GM10248 (cell line): ENCODE measurements around the gene ANKRD17.
"Not testable (repeated sequence)": the region's sequence is repeated elsewhere in the genome, so short reads cannot be mapped to it uniquely, and the experiment has no call there.

Experiments used
- CTCF ChIA-PET: fragments of 300-600 bp; sonication (Branson Sonifier 250); formaldehyde crosslinking; extraction: SDS; loops from one replicate; lab custom pipeline; 2021; ENCODE audit warnings: antibody characterized with exemption; lab: Yijun Ruan, JAX
- POLR2A ChIA-PET: fragments of 350-650 bp; sonication (Branson Sonifier 250); formaldehyde crosslinking; extraction: SDS; loops from one replicate; lab custom pipeline; 2020; ENCODE audit warnings: antibody characterized with exemption; lab: Yijun Ruan, JAX
- DNase-seq: peaks from one replicate; pipeline ENCODE4 v3.0.0; 2012; ENCODE audit errors: extremely low spot score
- TF ChIP-seq, protein P1 (sequence below): IDR thresholded peaks from 2 replicates; pipeline ENCODE4 v1.5.1; 2012; ENCODE audit warnings: mild to moderate bottlenecking, low read depth; ENCODE audit errors: extremely low read depth, missing control alignments, control extremely low read depth

The ANKRD17 gene

DNA sequence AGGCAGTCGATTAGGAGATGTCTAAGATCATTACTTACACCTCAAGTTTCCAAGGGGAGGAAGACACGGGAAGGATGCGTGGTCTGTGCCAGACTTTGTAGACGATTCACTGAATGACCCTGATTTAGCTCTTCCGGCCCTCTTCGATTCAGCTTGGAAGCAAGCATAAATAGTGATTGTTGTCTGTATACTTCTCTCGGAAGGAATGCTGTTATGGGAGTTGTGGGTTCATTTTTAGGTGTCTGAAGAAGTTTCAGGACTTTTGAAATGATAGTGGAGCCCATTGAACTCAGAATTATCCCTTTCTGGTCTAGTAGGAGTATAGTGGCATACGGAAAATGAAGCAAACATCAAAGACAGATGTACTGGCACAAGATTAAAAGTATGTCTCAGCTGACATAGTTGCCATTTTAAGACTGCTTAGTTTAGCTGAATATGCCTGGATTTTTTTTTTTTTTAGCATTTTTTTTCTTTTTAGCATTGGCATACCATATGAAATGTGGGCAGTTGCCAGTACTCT lies 1.0 kb upstream of the ANKRD17 start:
- ChIA-PET POLR2A (interaction anchor here (1.2 kb wide), 1 partner anchor 190 kb away, joined by 4 read pairs; the partner anchor contains the start of gene COX18), CTCF (interaction anchor here (1.0 to 1.6 kb wide), 4 partner anchors 9 to 193 kb away, joined by 3 to 4 read pairs (median 4); no protein-coding TSS in a partner anchor)
- no peak for DNase-seq
- TF ChIP-seq, protein P1, sequence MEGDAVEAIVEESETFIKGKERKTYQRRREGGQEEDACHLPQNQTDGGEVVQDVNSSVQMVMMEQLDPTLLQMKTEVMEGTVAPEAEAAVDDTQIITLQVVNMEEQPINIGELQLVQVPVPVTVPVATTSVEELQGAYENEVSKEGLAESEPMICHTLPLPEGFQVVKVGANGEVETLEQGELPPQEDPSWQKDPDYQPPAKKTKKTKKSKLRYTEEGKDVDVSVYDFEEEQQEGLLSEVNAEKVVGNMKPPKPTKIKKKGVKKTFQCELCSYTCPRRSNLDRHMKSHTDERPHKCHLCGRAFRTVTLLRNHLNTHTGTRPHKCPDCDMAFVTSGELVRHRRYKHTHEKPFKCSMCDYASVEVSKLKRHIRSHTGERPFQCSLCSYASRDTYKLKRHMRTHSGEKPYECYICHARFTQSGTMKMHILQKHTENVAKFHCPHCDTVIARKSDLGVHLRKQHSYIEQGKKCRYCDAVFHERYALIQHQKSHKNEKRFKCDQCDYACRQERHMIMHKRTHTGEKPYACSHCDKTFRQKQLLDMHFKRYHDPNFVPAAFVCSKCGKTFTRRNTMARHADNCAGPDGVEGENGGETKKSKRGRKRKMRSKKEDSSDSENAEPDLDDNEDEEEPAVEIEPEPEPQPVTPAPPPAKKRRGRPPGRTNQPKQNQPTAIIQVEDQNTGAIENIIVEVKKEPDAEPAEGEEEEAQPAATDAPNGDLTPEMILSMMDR, result no peak

DNA sequence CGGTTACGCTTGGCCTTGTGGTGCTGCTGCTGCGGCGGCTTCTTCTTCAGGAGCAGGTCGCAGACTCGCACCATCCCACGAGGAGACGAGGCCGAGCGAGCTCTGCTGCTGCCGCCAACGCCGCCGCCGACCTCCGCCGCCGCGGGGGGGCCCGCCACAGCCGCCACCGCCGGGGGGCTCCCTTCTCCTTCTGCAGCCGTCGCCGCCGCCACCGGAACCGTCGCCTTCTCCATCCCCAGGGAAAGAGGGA lies 237 bp downstream of the ANKRD17 start:
- ChIA-PET CTCF (interaction anchor here (1.0 to 2.9 kb wide), 8 partner anchors 8 to 192 kb away, joined by 3 to 20 read pairs (median 4); no protein-coding TSS in a partner anchor), POLR2A (interaction anchor here (0.5 to 0.7 kb wide), 3 partner anchors 13 to 1099 kb away, joined by 3 to 7 read pairs (median 3); no protein-coding TSS in a partner anchor)
- TF ChIP-seq, protein P1, result peak; percentile 51
- DNase-seq, result no peak

DNA sequence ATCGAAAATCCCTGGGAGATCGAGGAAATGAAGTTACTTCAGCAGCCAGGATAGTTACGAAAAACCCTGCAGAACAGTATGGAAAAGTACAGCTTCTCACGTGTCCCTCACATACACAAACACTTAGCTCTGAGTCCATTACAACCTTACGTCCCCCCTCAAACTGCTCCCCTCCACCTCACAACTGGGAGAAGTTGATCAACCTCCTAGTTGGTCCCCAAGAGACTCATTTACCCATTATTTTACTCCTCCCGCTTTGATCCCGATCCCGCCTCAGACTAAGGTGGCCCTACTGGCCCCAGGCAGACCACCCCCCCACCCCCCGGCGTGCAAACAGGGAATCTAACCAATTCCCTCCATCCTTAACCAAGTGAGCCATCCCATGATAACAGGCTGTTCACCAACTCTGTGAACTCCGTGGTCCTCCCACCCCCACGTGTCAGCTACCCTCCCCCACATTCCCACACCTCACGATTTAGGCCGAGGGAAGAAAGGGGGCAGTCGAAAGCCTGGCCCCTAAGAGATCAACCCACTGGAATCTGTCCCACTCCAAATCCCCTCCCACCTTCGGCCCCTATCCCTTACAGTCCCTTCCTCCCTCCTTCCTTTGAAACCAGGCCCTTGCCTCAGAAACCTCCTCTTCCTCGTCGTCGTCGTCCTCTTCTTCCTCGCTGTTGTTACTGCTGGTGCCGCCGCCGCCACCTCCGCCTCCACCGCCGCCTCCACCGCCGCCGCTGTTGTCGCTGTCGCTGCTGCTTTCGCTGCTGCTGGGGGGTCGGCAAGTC lies 755 bp downstream of the ANKRD17 start:
- CTCF ChIA-PET, result interaction anchor here (0.8 to 3.8 kb wide), 31 partner anchors 8 to 948 kb away, joined by 3 to 33 read pairs (median 4); partner anchors contain the start of gene COX18
- DNase-seq, result peak; percentile 23
- TF ChIP-seq, protein P1, result no peak
- POLR2A ChIA-PET, result interaction anchor here (0.5 to 0.7 kb wide), 3 partner anchors 13 to 1099 kb away, joined by 3 to 7 read pairs (median 3); no protein-coding TSS in a partner anchor

DNA sequence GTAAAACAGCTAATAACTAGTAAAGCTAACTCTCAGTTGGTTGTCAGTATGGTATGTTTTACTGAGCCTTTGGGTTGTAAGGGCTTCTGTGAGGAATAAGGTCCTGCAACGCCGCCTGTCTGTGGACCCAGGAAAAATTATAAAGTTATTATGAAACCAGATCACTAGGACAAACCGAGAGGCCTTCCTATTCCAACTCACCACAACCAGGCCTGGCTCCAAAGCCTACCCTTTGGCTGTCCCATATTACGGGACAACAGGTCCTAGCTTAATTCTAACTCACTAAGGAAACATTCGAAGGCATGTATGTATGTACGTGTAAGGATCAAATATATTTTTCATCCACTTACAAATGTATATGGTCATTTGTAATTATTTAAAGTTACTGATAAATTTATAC lies 1.4 kb downstream of the ANKRD17 start:
- TF ChIP-seq, protein P1, result peak; percentile 65
- ChIA-PET POLR2A (no interaction called here), CTCF (interaction anchor here (0.5 to 3.8 kb wide), 38 partner anchors 9 to 1311 kb away, joined by 3 to 33 read pairs (median 4); partner anchors contain the start of gene COX18)
- DNase-seq, result peak; percentile 53

DNA sequence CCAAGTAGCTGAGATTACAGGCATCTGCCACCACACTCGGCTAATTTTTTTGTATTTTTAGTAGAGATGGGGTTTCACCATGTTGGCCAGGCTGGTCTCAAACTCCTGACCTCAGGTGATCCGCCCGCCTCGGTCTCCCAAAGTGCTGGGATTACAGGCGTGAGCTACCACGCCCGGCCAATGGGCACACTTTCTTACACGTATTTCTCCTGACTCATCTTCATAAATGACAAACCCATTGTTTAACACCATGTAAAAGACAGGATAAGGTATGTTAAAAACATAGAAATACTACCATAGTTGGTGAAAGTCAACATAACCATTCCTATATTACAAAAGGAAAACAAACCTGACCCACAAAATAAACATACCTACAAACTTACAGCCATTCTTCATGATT lies 2.8 kb downstream of the ANKRD17 start:
- ChIA-PET POLR2A (interaction anchor here (0.7 kb wide), 2 partner anchors 20 to 191 kb away, joined by 3 read pairs; no protein-coding TSS in a partner anchor), CTCF (interaction anchor here (0.9 to 3.8 kb wide), 6 partner anchors 11 to 217 kb away, joined by 3 to 33 read pairs (median 6); no protein-coding TSS in a partner anchor)
- DNase-seq, result not testable (repeated sequence)

DNA sequence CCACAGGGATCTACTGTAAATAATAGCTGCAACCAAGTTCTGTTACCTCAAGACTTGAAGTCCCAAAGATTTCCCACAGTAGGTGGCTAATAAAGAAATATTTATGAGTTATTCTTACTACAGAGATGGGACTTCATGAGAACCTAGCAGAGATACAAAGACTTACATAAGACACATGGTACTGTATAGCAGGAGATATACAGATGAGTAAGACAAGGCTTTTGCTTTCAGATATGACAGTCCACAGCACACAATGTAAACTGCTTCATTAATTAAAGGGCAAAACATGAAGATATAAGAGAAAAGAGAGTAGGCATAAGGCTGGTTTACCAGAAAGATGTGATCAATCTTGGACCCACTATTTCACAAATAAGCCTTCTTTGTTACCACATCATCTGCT lies 6.6 kb downstream of the ANKRD17 start:
- no peak for DNase-seq
- TF ChIP-seq, protein P1, result no peak
- ChIA-PET CTCF (no interaction called here), POLR2A (no interaction called here)
